Measurements from ENCODE around the gene FRRS1.

DNA sequence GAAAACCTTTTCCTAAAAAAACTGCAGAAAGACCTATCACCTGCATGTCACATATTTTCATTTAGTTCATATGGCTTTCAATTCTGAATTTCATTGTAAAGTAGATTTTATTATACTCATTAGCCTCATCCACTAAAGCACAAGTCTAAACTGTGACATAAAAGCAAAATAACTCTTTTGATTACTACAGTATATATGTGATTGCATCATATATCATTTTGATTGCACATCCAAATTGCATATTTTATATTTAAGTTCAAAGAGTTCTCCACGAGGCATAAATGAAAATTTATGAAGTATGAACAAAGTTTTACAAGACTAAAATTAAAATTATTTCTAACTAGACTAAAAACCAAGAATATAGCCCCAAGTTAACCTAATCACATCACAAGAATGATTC lies 101.2 kb downstream of the FRRS1 start:
- TF ChIP-seq, protein P1, sequence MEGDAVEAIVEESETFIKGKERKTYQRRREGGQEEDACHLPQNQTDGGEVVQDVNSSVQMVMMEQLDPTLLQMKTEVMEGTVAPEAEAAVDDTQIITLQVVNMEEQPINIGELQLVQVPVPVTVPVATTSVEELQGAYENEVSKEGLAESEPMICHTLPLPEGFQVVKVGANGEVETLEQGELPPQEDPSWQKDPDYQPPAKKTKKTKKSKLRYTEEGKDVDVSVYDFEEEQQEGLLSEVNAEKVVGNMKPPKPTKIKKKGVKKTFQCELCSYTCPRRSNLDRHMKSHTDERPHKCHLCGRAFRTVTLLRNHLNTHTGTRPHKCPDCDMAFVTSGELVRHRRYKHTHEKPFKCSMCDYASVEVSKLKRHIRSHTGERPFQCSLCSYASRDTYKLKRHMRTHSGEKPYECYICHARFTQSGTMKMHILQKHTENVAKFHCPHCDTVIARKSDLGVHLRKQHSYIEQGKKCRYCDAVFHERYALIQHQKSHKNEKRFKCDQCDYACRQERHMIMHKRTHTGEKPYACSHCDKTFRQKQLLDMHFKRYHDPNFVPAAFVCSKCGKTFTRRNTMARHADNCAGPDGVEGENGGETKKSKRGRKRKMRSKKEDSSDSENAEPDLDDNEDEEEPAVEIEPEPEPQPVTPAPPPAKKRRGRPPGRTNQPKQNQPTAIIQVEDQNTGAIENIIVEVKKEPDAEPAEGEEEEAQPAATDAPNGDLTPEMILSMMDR (IDR thresholded peaks at IDR 0.05), result no peak
- TF ChIP-seq POLR2A (IDR thresholded peaks at IDR 0.05), result no peak
